HG02763 (cell line): Measurements from ENCODE around the gene DNASE2.
"Not testable (repeated sequence)": the region's sequence is repeated elsewhere in the genome, so short reads cannot be mapped to it uniquely, and the experiment has no call there.

Source experiments
- ATAC-seq: cut with Tn5 transposase; IDR thresholded peaks from one replicate; pipeline ENCODE4 v1.9.1; 2021; ENCODE audit warnings: mild to moderate bottlenecking, moderate library complexity; ENCODE audit not compliant: unreplicated experiment

Gene DNASE2

GRCh38 chr19:12865746-12866415 is 15.4 kb downstream of the DNASE2 start:
- ATAC-seq, result no peak

- no peak for ATAC-seq
These were observed 16.2 kb downstream of the DNASE2 start for GRCh38 chr19:12864721-12865715.

GRCh38 chr19:12864143-12864542 is 17.1 kb downstream of the DNASE2 start:
- ATAC-seq, result no peak

GRCh38 chr19:12859546-12859945 is 21.7 kb downstream of the DNASE2 start:
- ATAC-seq, result no peak

- ATAC-seq, result no peak
These were observed 23.0 kb downstream of the DNASE2 start for GRCh38 chr19:12858041-12858928.

GRCh38 chr19:12856653-12857052 is 24.6 kb downstream of the DNASE2 start:
- ATAC-seq, result no peak

GRCh38 chr19:12847159-12848139 is 33.8 kb downstream of the DNASE2 start:
- ATAC-seq, result peak; percentile 61

- not testable (repeated sequence) for ATAC-seq
These were observed 34.6 kb downstream of the DNASE2 start for GRCh38 chr19:12846613-12847012.

GRCh38 chr19:12843999-12844732 is 37.1 kb downstream of the DNASE2 start:
- ATAC-seq, result no peak

- no peak for ATAC-seq
These were observed 37.9 kb downstream of the DNASE2 start for GRCh38 chr19:12843328-12843727.

GRCh38 chr19:12842511-12842910 is 38.7 kb downstream of the DNASE2 start:
- no peak for ATAC-seq

- no peak for ATAC-seq
These were observed 40.2 kb downstream of the DNASE2 start for GRCh38 chr19:12841094-12841493.

GRCh38 chr19:12840091-12841079 is 40.9 kb downstream of the DNASE2 start:
- no peak for ATAC-seq

- ATAC-seq, result no peak
These were observed 42.1 kb downstream of the DNASE2 start for GRCh38 chr19:12838886-12839756.

GRCh38 chr19:12838182-12838885 is 42.9 kb downstream of the DNASE2 start, which contains the start of gene MAST1:
Gene MAST1, plus strand, starts transcription at chr19:12838515. Its CDS starts 58 bp downstream, at chr19:12838573.
- no peak for ATAC-seq

- no peak for ATAC-seq
These were observed 44.0 kb downstream of the DNASE2 start for GRCh38 chr19:12837225-12837624.
